ENCODE results near the gene TTC34. TPM values are rescaled to one million over a fixed set of nuclear protein-coding genes. Genes with fewer than 3 reads are reported as not detected.
A peak's percentile ranks its signal among the peaks of the same experiment; 100 is the strongest.
"Not testable (repeated sequence)": the region's sequence is repeated elsewhere in the genome, so short reads cannot be mapped to it uniquely, and the experiment has no call there.

TTC34 gene
- total and polyA plus RNA-seq, 5 experiments from 2014 or later = 0.03 to 6.2 (median 0.37) TPM

GRCh38 chr1:2807036-2807435 lies 5.5 kb upstream of the TTC34 start:
- peaks cover 0 to 2% (median 0%) of the 10 kb centered on the region in 9 donors for H3K9me3 Mint-ChIP-seq
- POLR2A ChIA-PET = no interaction called here
- no peak for ATAC-seq

GRCh38 chr1:2806591-2806990 lies 5.1 kb upstream of the TTC34 start:
- H3K36me3 Mint-ChIP-seq = no peaks in the 10 kb centered on the region
- H3K4me1 Mint-ChIP-seq = peaks cover 0 to 1% (median 0%) of the 10 kb centered on the region in 4 donors
- peaks cover 0 to 2% (median 0%) of the 10 kb centered on the region in 9 donors for H3K9me3 Mint-ChIP-seq
- ATAC-seq = no peak
- H3K27me3 Mint-ChIP-seq = peaks cover 0 to 6% (median 0%) of the 10 kb centered on the region in 5 donors
- POLR2A ChIA-PET = no interaction called here
- H3K27ac Mint-ChIP-seq = no peak overlapping the region
- no peak overlapping the region for H3K4me3 Mint-ChIP-seq
- no peak for DNase-seq

More at GRCh38 chr1:2807036-2807435, 5.5 kb upstream of the TTC34 start:
- Mint-ChIP-seq H3K4me3 (no peak overlapping the region), H3K27me3 (peaks cover 0 to 6% (median 0%) of the 10 kb centered on the region in 5 donors), H3K36me3 (no peaks in the 10 kb centered on the region), H3K4me1 (no peaks in the 10 kb centered on the region), H3K27ac (no peak overlapping the region)
- no peak for DNase-seq

GRCh38 chr1:2805801-2806430 lies 4.4 kb upstream of the TTC34 start:
- H3K4me3 Mint-ChIP-seq = no peak overlapping the region
- H3K27me3 Mint-ChIP-seq = peaks cover 0 to 6% (median 0%) of the 10 kb centered on the region in 5 donors
- no peaks in the 10 kb centered on the region for H3K36me3 Mint-ChIP-seq
- POLR2A ChIA-PET = no interaction called here
- peak in 1 of 10 donors; percentile 37 for DNase-seq
- ATAC-seq = no peak
- H3K9me3 Mint-ChIP-seq = peaks cover 0 to 2% (median 0%) of the 10 kb centered on the region in 9 donors
- H3K27ac Mint-ChIP-seq = peak overlapping the region in 2 of 10 donors; percentile 15 to 40
- H3K4me1 Mint-ChIP-seq = peaks cover 0 to 6% (median 2%) of the 10 kb centered on the region in 4 donors

GRCh38 chr1:2804628-2805351 lies 3.3 kb upstream of the TTC34 start:
- peaks cover 0 to 6% (median 2%) of the 10 kb centered on the region in 4 donors for H3K4me1 Mint-ChIP-seq
- no peak for ATAC-seq
- H3K27me3 Mint-ChIP-seq = peaks cover 0 to 6% (median 2%) of the 10 kb centered on the region in 5 donors
- H3K36me3 Mint-ChIP-seq = no peaks in the 10 kb centered on the region
- DNase-seq = peak in 1 of 10 donors; percentile 57
- no peak overlapping the region for H3K4me3 Mint-ChIP-seq
- peaks cover 0 to 2% (median 0%) of the 10 kb centered on the region in 9 donors for H3K9me3 Mint-ChIP-seq
- POLR2A ChIA-PET = no interaction called here
- no peak overlapping the region for H3K27ac Mint-ChIP-seq

- Mint-ChIP-seq H3K27me3 (peaks cover 0 to 11% (median 8%) of the 10 kb centered on the region in 5 donors), H3K4me1 (peaks cover 0 to 6% (median 2%) of the 10 kb centered on the region in 4 donors), H3K4me3 (no peak overlapping the region), H3K36me3 (no peaks in the 10 kb centered on the region), H3K9me3 (peaks cover 0 to 2% (median 0%) of the 10 kb centered on the region in 9 donors), H3K27ac (no peak overlapping the region)
- DNase-seq (peak in 1 of 10 donors; percentile 58), ATAC-seq (no peak)
- POLR2A ChIA-PET = no interaction called here
These were observed 2.6 kb upstream of the TTC34 start for GRCh38 chr1:2803931-2804627.

GRCh38 chr1:2803086-2803930 lies 1.8 kb upstream of the TTC34 start:
- peak overlapping the region in 1 of 10 donors; percentile 28 for H3K27ac Mint-ChIP-seq
- POLR2A ChIA-PET = no interaction called here
- H3K27me3 Mint-ChIP-seq = peaks cover 0 to 12% (median 8%) of the 10 kb centered on the region in 5 donors
- H3K4me3 Mint-ChIP-seq = no peak overlapping the region
- peaks cover 0 to 2% (median 0%) of the 10 kb centered on the region in 9 donors for H3K9me3 Mint-ChIP-seq
- no peak for ATAC-seq
- H3K36me3 Mint-ChIP-seq = no peaks in the 10 kb centered on the region
- DNase-seq = peak in 1 of 10 donors; percentile 45
- peaks cover 0 to 6% (median 2%) of the 10 kb centered on the region in 4 donors for H3K4me1 Mint-ChIP-seq

- no peak overlapping the region for H3K27ac Mint-ChIP-seq
- POLR2A ChIA-PET = no interaction called here
- H3K36me3 Mint-ChIP-seq = no peaks in the 10 kb centered on the region
- peaks cover 0 to 2% (median 0%) of the 10 kb centered on the region in 9 donors for H3K9me3 Mint-ChIP-seq
- H3K4me3 Mint-ChIP-seq = no peak overlapping the region
- H3K4me1 Mint-ChIP-seq = peaks cover 0 to 7% (median 2%) of the 10 kb centered on the region in 4 donors
- H3K27me3 Mint-ChIP-seq = peaks cover 0 to 13% (median 12%) of the 10 kb centered on the region in 5 donors
- ATAC-seq (no peak), DNase-seq (peak in 1 of 10 donors; percentile 35)
These were observed 998 bp upstream of the TTC34 start for GRCh38 chr1:2802421-2802961.

- H3K27me3 Mint-ChIP-seq = peaks cover 2 to 26% (median 19%) of the 10 kb centered on the region in 5 donors
- DNase-seq (no peak), ATAC-seq (no peak)
- peaks cover 0 to 15% (median 3%) of the 10 kb centered on the region in 4 donors for H3K4me1 Mint-ChIP-seq
- peaks cover 0 to 7% (median 0%) of the 10 kb centered on the region in 9 donors for H3K9me3 Mint-ChIP-seq
- peaks cover 0 to 2% (median 0%) of the 10 kb centered on the region in 3 donors for H3K36me3 Mint-ChIP-seq
- H3K27ac Mint-ChIP-seq = no peak overlapping the region
- H3K4me3 Mint-ChIP-seq = peak overlapping the region in 1 of 10 donors; percentile 27
- POLR2A ChIA-PET = no interaction called here
These were observed 447 bp downstream of the TTC34 start for GRCh38 chr1:2801046-2801445.

- peaks cover 0 to 11% (median 0%) of the 10 kb centered on the region in 9 donors for H3K9me3 Mint-ChIP-seq
- peaks cover 0 to 15% (median 3%) of the 10 kb centered on the region in 4 donors for H3K4me1 Mint-ChIP-seq
- no peak overlapping the region for H3K4me3 Mint-ChIP-seq
- H3K36me3 Mint-ChIP-seq = peaks cover 0 to 2% (median 0%) of the 10 kb centered on the region in 3 donors
- no peak overlapping the region for H3K27ac Mint-ChIP-seq
- DNase-seq (peak in 1 of 10 donors; percentile 51), ATAC-seq (no peak)
- peaks cover 3 to 26% (median 17%) of the 10 kb centered on the region in 5 donors for H3K27me3 Mint-ChIP-seq
- POLR2A ChIA-PET = no interaction called here
These were observed 838 bp downstream of the TTC34 start for GRCh38 chr1:2800664-2801045.

GRCh38 chr1:2799811-2800663 lies 1.5 kb downstream of the TTC34 start:
- Mint-ChIP-seq H3K4me1 (peaks cover 0 to 15% (median 3%) of the 10 kb centered on the region in 4 donors), H3K27me3 (peaks cover 6 to 26% (median 17%) of the 10 kb centered on the region in 5 donors), H3K36me3 (peaks cover 0 to 2% (median 0%) of the 10 kb centered on the region in 3 donors), H3K4me3 (no peak overlapping the region), H3K27ac (peak overlapping the region in 1 of 10 donors; percentile 48), H3K9me3 (peaks cover 0 to 17% (median 0%) of the 10 kb centered on the region in 9 donors)
- DNase-seq (peak in 1 of 10 donors; percentile 62), ATAC-seq (no peak)
- POLR2A ChIA-PET = no interaction called here

- peaks cover 0 to 15% (median 3%) of the 10 kb centered on the region in 4 donors for H3K4me1 Mint-ChIP-seq
- peaks cover 7 to 26% (median 17%) of the 10 kb centered on the region in 5 donors for H3K27me3 Mint-ChIP-seq
- H3K9me3 Mint-ChIP-seq = peaks cover 2 to 25% (median 10%) of the 10 kb centered on the region in 9 donors
- H3K36me3 Mint-ChIP-seq, POLR2A ChIA-PET, ATAC-seq, H3K27ac Mint-ChIP-seq, H3K4me3 Mint-ChIP-seq: not testable (repeated sequence)
- peak in 1 of 10 donors; percentile 11 for DNase-seq
These were observed 2.5 kb downstream of the TTC34 start for GRCh38 chr1:2798958-2799357.

Measured in naive thymus-derived CD8-positive, alpha-beta T cell (primary cell).